Measurements from ENCODE around the gene ATP11A. TPM values are rescaled to one million over a fixed set of nuclear protein-coding genes. Genes with fewer than 3 reads are reported as not detected.

ATP11A gene
- total and polyA plus RNA-seq, 8 donors, result 271 to 502 (median 458) TPM

- no peak for TF ChIP-seq CTCF (IDR thresholded peaks at IDR 0.05)
- DNase-seq, result no peak
- Histone ChIP-seq H3K4me1 (peaks cover 0 to 15% of the 10 kb centered on the region in 2 donors), H3K4me3 (no peak overlapping the region), H3K9me3 (no peaks in the 10 kb centered on the region), H3K36me3 (peaks cover 0 to 68% of the 10 kb centered on the region in 2 donors), H3K27me3 (no peaks in the 10 kb centered on the region), H3K27ac (no peak overlapping the region)
- intact Hi-C loops (cut with DNase I), result no loop called here
- no peak for ATAC-seq
These were observed 117.2 kb downstream of the ATP11A start for GRCh38 chr13:112806739-112807652.

GRCh38 chr13:112807653-112808376 lies 118.0 kb downstream of the ATP11A start:
- H3K4me3 ChIP-seq, result no peak overlapping the region
- peaks cover 0 to 7% of the 10 kb centered on the region in 2 donors for H3K4me1 ChIP-seq
- peaks cover 0 to 76% of the 10 kb centered on the region in 2 donors for H3K36me3 ChIP-seq
- no peak for TF ChIP-seq CTCF (IDR thresholded peaks at IDR 0.05)
- H3K27ac ChIP-seq, result no peak overlapping the region
- intact Hi-C loops (cut with DNase I), result no loop called here
- DNase-seq, result no peak
- peak; percentile 29 for ATAC-seq
- no peaks in the 10 kb centered on the region for H3K9me3 ChIP-seq
- H3K27me3 ChIP-seq, result no peaks in the 10 kb centered on the region

GRCh38 chr13:112808377-112809140 lies 118.7 kb downstream of the ATP11A start:
- Histone ChIP-seq H3K4me3 (no peak overlapping the region), H3K27me3 (no peaks in the 10 kb centered on the region), H3K36me3 (peaks cover 0 to 84% of the 10 kb centered on the region in 2 donors), H3K27ac (no peak overlapping the region), H3K4me1 (no peaks in the 10 kb centered on the region), H3K9me3 (peaks cover 0 to 3% of the 10 kb centered on the region in 2 donors)
- no peak for TF ChIP-seq CTCF (IDR thresholded peaks at IDR 0.05)
- intact Hi-C loops (cut with DNase I), result no loop called here
- DNase-seq (no peak), ATAC-seq (no peak)

GRCh38 chr13:112809332-112810315 lies 119.8 kb downstream of the ATP11A start:
- DNase-seq (no peak), ATAC-seq (no peak)
- Histone ChIP-seq H3K4me1 (no peaks in the 10 kb centered on the region), H3K4me3 (no peak overlapping the region), H3K36me3 (peaks cover 0 to 94% of the 10 kb centered on the region in 2 donors), H3K27ac (no peak overlapping the region), H3K27me3 (no peaks in the 10 kb centered on the region), H3K9me3 (peaks cover 0 to 3% of the 10 kb centered on the region in 2 donors)
- intact Hi-C loops (cut with DNase I), result no loop called here
- TF ChIP-seq CTCF (IDR thresholded peaks at IDR 0.05), result no peak

Measured in left lung (tissue), 10 donors.